Glutamatergic neuron (in vitro differentiated cells): ENCODE measurements around the gene TPST1. TPM values are rescaled to one million over a fixed set of nuclear protein-coding genes. Genes with fewer than 3 reads are reported as not detected.

Experiments
- DNase-seq: peaks from one replicate; pipeline ENCODE4 v3.0.0; 2022
- H3K27ac Mint-ChIP-seq: one replicate; pipeline ENCODE4 v1.8.0; 2020; ENCODE audit warnings: mild to moderate bottlenecking, mixed read lengths, inconsistent platforms; ENCODE audit not compliant: unreplicated experiment
- H3K27me3 Mint-ChIP-seq: one replicate; pipeline ENCODE4 v1.8.0; 2020; ENCODE audit warnings: mild to moderate bottlenecking, moderate library complexity, mixed read lengths, inconsistent platforms; ENCODE audit not compliant: unreplicated experiment
- H3K36me3 Mint-ChIP-seq: one replicate; pipeline ENCODE4 v1.8.0; 2020; ENCODE audit warnings: mild to moderate bottlenecking, mixed read lengths, inconsistent platforms; ENCODE audit not compliant: unreplicated experiment
- H3K4me1 Mint-ChIP-seq: one replicate; pipeline ENCODE4 v1.8.0; 2020; ENCODE audit warnings: mild to moderate bottlenecking, low read depth, mixed read lengths, inconsistent platforms; ENCODE audit not compliant: unreplicated experiment
- H3K4me3 Mint-ChIP-seq: one replicate; pipeline ENCODE4 v1.8.0; 2020; ENCODE audit warnings: mild to moderate bottlenecking, mixed read lengths, inconsistent platforms; ENCODE audit not compliant: unreplicated experiment
- H3K9me3 Mint-ChIP-seq: one replicate; pipeline ENCODE4 v1.8.0; 2020; ENCODE audit warnings: mild to moderate bottlenecking, moderate library complexity, mixed read lengths, inconsistent platforms; ENCODE audit not compliant: unreplicated experiment
- total RNA-seq: library from RNA; stranded (reverse); fragmentation: NEBNext Ultra II Directional; extraction: Animal tissue kit (Norgen Biotek cat#: 25700); gene quantifications from one replicate; pipeline ENCODE4 v1.2.1, GENCODE V29; 2021; ENCODE audit not compliant: unreplicated experiment
- TF ChIP-seq, protein P1 (sequence below): fragments of 200-600 bp; sonication (generic); IDR thresholded peaks from one replicate; pipeline ENCODE4 v1.5.0; 2021; ENCODE audit not compliant: partially characterized antibody, unreplicated experiment

TPST1 gene
- total RNA-seq, 1 donor from 2014 or later = 41.4 TPM

DNA sequence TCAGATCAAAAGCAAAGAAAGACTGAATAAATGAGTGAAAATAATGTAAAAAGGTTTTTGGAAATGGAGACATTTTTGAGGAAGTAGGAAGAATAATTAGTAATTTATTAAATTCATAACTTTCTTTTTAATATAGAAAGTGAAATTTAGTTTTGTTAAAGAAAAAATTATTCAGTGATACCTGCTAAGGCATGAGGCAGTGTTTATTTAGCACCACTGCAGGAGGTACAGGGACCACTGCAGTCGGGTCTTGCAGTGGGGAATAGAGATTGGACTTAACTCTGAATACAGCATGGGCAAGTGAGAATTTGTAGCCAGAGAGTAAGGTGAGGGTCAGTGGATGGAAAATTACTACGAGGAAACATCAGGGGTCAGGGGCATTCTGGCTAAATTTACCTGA is 39.9 kb downstream of the TPST1 start:
- no peak overlapping the region for H3K4me3 Mint-ChIP-seq
- DNase-seq = no peak
- H3K27ac Mint-ChIP-seq = no peak overlapping the region
- no peaks in the 10 kb centered on the region for H3K9me3 Mint-ChIP-seq
- H3K36me3 Mint-ChIP-seq = peaks cover 5% of the 10 kb centered on the region
- no peaks in the 10 kb centered on the region for H3K27me3 Mint-ChIP-seq
- TF ChIP-seq, protein P1, sequence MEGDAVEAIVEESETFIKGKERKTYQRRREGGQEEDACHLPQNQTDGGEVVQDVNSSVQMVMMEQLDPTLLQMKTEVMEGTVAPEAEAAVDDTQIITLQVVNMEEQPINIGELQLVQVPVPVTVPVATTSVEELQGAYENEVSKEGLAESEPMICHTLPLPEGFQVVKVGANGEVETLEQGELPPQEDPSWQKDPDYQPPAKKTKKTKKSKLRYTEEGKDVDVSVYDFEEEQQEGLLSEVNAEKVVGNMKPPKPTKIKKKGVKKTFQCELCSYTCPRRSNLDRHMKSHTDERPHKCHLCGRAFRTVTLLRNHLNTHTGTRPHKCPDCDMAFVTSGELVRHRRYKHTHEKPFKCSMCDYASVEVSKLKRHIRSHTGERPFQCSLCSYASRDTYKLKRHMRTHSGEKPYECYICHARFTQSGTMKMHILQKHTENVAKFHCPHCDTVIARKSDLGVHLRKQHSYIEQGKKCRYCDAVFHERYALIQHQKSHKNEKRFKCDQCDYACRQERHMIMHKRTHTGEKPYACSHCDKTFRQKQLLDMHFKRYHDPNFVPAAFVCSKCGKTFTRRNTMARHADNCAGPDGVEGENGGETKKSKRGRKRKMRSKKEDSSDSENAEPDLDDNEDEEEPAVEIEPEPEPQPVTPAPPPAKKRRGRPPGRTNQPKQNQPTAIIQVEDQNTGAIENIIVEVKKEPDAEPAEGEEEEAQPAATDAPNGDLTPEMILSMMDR = no peak
- H3K4me1 Mint-ChIP-seq = no peaks in the 10 kb centered on the region

DNA sequence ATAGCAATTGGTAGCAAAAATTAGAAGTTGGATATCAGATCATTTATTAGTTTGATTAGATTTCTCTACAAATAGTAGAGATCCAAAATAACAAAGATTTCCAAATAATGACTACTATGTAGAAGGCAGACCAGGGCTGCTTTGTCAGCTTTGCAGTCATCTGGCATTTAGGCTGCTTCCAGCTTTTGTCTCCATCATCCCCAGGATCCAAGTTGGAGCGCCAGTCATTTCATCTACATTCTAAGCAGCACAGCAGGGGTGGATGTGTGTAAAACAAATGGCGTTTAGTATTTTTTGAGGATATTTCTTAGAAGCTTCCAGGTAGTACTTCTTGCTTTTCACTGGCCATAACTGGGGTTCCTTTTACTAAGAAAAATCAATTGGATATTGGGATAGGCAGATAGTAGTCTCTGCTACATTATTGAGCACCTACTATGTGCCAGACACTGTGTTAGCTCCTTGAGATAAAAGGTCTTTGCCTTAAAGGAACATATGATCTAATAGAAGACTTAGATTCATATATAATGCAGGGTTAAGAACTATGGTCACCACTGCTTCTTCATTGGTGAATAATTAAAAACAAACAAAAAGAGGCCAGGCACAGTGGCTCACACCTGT is 41.5 kb downstream of the TPST1 start:
- DNase-seq = no peak
- TF ChIP-seq, protein P1 = no peak
- Mint-ChIP-seq H3K27me3 (no peaks in the 10 kb centered on the region), H3K9me3 (no peaks in the 10 kb centered on the region), H3K36me3 (peaks cover 7% of the 10 kb centered on the region), H3K27ac (no peak overlapping the region), H3K4me3 (no peak overlapping the region), H3K4me1 (no peaks in the 10 kb centered on the region)

DNA sequence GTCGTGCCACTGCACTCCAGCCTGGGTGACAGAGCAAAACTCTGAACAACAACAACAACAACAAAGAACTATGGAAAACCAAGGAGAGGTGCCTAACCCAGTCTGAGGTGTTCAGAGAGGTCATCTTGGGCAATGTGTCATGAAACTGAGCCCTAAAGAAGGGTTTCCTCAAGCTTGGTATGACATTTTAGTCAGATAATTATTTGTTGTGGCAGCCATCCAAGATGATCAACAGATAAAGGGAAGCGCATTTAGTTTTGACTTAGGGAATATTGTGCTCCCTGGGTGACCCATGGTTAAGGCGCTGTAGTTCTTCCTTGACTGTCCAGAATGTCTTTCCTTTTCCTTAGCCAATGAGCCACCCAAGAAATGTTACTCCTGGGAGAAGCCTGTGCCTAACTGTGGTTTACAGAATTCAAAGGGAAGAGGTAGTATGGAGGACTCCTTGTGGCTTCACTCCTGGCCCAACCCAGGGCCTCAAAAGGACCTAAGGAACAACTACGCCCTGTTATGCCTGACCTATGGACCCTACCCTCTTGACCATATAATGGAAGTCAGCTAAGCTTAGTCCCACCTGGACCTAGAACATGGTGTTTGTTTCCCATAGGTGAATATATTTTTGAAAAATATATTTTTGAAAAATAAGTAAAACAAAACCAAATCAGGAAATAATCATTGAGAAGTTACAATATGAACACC is 42.4 kb downstream of the TPST1 start:
- H3K27me3 Mint-ChIP-seq = no peaks in the 10 kb centered on the region
- no peak for DNase-seq
- H3K9me3 Mint-ChIP-seq = no peaks in the 10 kb centered on the region
- no peaks in the 10 kb centered on the region for H3K4me1 Mint-ChIP-seq
- no peak overlapping the region for H3K27ac Mint-ChIP-seq
- H3K4me3 Mint-ChIP-seq = no peak overlapping the region
- TF ChIP-seq, protein P1 = no peak
- H3K36me3 Mint-ChIP-seq = peaks cover 7% of the 10 kb centered on the region

DNA sequence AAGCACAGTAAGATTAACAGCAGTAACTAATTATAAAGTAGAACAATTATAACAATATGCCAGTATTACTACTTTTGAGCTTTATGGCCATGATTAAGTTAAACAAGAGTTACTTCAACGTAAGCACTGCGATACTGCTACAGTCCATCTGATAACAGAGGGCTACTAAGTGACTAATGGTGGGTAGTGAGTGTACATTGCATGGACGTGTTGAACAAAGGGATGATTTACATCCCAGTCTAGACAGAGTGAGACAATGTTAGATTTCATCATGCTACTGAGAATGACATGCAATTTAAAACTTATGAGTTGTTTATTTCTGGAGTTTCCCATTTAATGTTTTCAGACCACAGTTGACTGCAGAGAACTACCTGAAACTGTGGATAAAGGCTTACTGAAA is 45.6 kb downstream of the TPST1 start:
- no peaks in the 10 kb centered on the region for H3K9me3 Mint-ChIP-seq
- H3K4me3 Mint-ChIP-seq = no peak overlapping the region
- TF ChIP-seq, protein P1 = no peak
- peaks cover 7% of the 10 kb centered on the region for H3K36me3 Mint-ChIP-seq
- no peaks in the 10 kb centered on the region for H3K4me1 Mint-ChIP-seq
- DNase-seq = no peak
- no peaks in the 10 kb centered on the region for H3K27me3 Mint-ChIP-seq
- no peak overlapping the region for H3K27ac Mint-ChIP-seq

DNA sequence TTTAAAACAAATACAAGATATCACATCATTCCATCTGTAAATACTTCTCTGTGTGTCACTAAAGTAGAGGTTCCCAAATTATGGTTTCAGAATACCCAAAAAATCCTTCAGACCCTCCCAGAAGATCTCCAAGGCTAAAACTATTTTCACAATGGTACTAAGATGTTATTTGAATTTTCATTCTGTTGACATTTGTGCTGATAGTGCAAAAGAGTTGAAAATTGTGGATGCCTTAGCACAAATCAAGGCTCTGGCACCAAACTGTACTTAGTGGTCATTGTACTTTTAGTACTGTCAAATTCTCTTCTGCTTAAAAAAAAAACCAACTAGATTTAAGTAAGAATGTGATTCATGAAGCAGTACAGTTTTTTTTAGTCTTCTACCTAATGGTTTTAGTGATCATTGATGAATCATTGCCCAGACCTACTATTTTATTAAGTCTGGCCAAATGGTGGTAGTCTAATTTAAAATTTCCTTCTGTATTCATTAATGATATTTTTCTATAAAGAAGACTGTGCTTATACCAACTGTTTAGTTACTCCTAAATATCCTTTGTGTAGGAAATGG is 50.5 kb downstream of the TPST1 start:
- Mint-ChIP-seq H3K4me3 (no peak overlapping the region), H3K27ac (no peak overlapping the region), H3K4me1 (peaks cover 6% of the 10 kb centered on the region), H3K36me3 (no peaks in the 10 kb centered on the region), H3K9me3 (no peaks in the 10 kb centered on the region), H3K27me3 (no peaks in the 10 kb centered on the region)
- TF ChIP-seq, protein P1 = no peak
- DNase-seq = no peak
